Endometrial microvascular endothelial cells (primary cell): ENCODE data around the gene PCDHGA10. TPM values are rescaled to one million over a fixed set of nuclear protein-coding genes. Genes with fewer than 3 reads are reported as not detected.
"Not testable (repeated sequence)": the region's sequence is repeated elsewhere in the genome, so short reads cannot be mapped to it uniquely, and the experiment has no call there.

Experiments
- in situ Hi-C: cut with HindIII; loops from 2 replicates; pipeline ENCODE4 v1.10.0; 2017; ENCODE audit warnings: low sequenced_read_pairs, low pct_unique_long_range_greater_than_20kb; ENCODE audit errors: inconsistent ontology term
- total RNA-seq: library from RNA; depleted of rRNA; stranded (reverse); fragments of >200 nt; gene quantifications from one replicate; pipeline ENCODE4 v1.2.3, GENCODE V29; 2015; ENCODE audit errors: inconsistent ontology term

PCDHGA10 gene
- total RNA-seq, 1 donor from 2014 or later: 1.1 TPM

GRCh38 chr5:141417494-141418172 is 4.8 kb downstream of the PCDHGA10 start, which contains the start of gene PCDHGB7:
Gene PCDHGB7, plus strand, starts transcription at chr5:141417677. Its CDS starts 183 bp downstream, at chr5:141417860.
- in situ Hi-C loops: not testable (repeated sequence)

GRCh38 chr5:141419074-141419880 is 6.5 kb downstream of the PCDHGA10 start:
- in situ Hi-C loops: no loop called here

- in situ Hi-C loops: no loop called here
These were observed 8.2 kb downstream of the PCDHGA10 start, which contains the start of gene PCDHGA11 for GRCh38 chr5:141420855-141421488. Gene PCDHGA11, plus strand, starts transcription at chr5:141421051. Its CDS starts 177 bp downstream, at chr5:141421228.

DNA sequence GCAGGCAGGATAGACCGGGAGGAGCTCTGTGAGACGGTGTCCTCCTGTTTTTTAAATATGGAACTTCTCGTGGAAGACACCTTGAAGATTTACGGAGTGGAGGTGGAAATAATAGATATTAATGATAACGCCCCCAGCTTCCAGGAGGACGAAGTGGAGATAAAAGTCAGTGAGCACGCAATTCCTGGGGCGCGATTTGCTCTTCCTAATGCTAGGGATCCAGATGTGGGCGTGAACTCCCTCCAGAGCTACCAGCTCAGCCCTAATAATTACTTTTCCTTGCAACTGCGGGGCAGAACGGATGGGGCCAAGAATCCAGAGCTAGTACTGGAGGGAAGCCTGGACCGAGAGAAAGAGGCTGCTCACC is 8.7 kb downstream of the PCDHGA10 start:
- in situ Hi-C loops: no loop called here

GRCh38 chr5:141422742-141423291 is 10.0 kb downstream of the PCDHGA10 start:
- in situ Hi-C loops: no loop called here

- in situ Hi-C loops: no loop called here
These were observed 15.1 kb downstream of the PCDHGA10 start for GRCh38 chr5:141427783-141428426.

GRCh38 chr5:141430332-141431113 is 17.7 kb downstream of the PCDHGA10 start, which contains the start of gene PCDHGA12:
Gene PCDHGA12, plus strand, starts transcription at chr5:141430507. Its CDS starts 253 bp downstream, at chr5:141430760.
- in situ Hi-C loops: no loop called here

GRCh38 chr5:141431286-141431685 is 18.5 kb downstream of the PCDHGA10 start:
- in situ Hi-C loops: no loop called here

DNA sequence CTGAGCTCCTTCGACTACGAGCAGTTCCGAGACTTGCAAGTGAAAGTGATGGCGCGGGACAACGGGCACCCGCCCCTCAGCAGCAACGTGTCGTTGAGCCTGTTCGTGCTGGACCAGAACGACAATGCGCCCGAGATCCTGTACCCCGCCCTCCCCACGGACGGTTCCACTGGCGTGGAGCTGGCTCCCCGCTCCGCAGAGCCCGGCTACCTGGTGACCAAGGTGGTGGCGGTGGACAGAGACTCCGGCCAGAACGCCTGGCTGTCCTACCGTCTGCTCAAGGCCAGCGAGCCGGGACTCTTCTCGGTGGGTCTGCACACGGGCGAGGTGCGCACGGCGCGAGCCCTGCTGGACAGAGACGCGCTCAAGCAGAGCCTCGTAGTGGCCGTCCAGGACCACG is 19.5 kb downstream of the PCDHGA10 start:
- in situ Hi-C loops: not testable (repeated sequence)

GRCh38 chr5:141432726-141433125 is 19.9 kb downstream of the PCDHGA10 start:
- in situ Hi-C loops: not testable (repeated sequence)

GRCh38 chr5:141434006-141434405 is 21.2 kb downstream of the PCDHGA10 start:
- in situ Hi-C loops: no loop called here

DNA sequence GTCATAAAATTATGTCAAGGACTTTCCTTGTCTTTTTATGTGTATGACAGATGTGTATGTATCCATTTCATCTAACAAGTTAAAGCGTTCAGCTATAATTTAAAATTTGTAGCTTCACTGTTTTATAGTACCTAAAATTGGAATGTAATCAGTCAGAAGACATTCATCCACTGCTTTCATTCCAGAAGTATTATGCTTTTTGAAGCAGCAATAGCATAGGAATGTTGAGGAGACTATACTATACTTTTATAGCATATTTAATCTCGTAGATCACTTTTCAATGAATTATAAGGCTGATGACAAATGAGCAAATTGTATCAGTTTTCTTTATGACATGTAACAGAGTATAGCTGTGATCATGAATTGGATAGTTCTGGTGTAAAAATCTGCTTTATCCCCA is 24.4 kb downstream of the PCDHGA10 start:
- in situ Hi-C loops: no loop called here

DNA sequence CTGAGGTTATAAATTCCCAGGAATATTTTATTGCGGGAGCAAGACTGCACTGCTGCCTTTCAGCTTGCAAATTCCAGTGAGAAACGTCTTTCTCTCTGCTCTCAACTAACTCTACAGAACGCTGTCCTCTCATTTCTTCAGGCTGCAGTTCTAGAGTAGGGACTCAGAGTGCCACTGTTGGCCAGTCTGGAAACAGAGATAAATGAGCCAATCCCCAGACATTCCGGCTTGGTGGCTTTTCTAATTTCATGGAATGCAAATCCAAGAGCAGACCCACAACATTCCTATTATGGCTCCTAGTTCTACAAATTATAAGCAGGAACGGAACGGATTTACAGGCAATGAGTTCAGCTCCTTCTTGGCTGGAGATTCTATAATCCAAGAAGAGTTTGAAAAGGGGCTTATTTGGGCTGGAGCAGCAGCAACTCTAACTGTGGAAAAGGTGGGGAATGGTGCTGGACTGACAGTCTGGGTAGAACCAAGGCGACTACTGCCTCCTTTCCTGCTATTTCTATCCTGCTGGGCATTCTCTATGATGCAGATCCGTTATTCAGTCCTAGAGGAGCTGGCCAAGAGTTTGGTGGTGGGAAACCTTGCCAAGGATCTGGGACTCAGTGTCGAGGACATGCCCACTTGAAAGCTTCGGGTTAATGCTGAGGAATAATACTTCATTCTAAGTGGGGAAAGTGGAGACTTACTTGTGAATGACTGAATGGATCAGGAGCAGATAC is 26.8 kb downstream of the PCDHGA10 start:
- in situ Hi-C loops: no loop called here

- in situ Hi-C loops: no loop called here
These were observed 27.6 kb downstream of the PCDHGA10 start for GRCh38 chr5:141440341-141440740.

DNA sequence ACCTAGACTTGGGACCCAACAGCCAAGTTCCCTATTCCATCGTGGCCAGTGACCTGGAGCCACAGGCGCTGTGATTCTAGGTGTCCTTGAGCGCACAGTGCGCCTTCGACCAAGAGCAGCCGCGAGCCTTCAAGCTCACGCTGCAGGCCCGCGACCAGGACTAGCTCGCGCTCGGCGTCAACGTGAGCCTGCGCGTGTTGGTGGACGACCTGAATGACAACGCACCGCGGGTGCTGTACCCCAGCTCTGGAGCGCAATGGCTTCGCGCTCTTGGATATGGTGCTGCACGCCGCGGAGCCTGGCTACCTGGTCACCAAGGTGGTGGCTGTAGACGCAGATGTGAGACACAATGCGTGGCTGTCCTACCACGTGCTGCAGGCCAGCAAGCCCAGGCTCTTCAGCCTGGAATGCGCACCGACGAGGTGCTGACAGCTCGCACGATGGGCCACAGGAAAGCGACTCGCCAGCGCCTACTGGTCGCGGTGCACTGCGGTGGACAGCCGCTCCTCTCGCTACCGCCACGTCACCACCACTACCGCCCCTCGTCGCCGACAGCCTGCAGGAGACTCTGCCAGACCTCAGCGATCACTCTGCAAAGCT is 28.9 kb downstream of the PCDHGA10 start:
- in situ Hi-C loops: no loop called here

GRCh38 chr5:141465351-141465750 is 52.6 kb downstream of the PCDHGA10 start:
- in situ Hi-C loops: no loop called here
